Stimulated activated CD4-positive, alpha-beta T cell treated with anti-CD3 and anti-CD28 coated beads, Interleukin-1b, Interleukin-23, amount 100 ng/mL, for 4 hours (primary cell): ENCODE measurements around the gene AMPD3.
"Not testable (repeated sequence)": the region's sequence is repeated elsewhere in the genome, so short reads cannot be mapped to it uniquely, and the experiment has no call there.

Experiments used
- DNase-seq, 2 donors: peaks; one replicate each; pipeline ENCODE4 v3.0.0-alpha.2; 2020; ENCODE audit warnings: low read depth in 2 of 2

The AMPD3 gene

DNA sequence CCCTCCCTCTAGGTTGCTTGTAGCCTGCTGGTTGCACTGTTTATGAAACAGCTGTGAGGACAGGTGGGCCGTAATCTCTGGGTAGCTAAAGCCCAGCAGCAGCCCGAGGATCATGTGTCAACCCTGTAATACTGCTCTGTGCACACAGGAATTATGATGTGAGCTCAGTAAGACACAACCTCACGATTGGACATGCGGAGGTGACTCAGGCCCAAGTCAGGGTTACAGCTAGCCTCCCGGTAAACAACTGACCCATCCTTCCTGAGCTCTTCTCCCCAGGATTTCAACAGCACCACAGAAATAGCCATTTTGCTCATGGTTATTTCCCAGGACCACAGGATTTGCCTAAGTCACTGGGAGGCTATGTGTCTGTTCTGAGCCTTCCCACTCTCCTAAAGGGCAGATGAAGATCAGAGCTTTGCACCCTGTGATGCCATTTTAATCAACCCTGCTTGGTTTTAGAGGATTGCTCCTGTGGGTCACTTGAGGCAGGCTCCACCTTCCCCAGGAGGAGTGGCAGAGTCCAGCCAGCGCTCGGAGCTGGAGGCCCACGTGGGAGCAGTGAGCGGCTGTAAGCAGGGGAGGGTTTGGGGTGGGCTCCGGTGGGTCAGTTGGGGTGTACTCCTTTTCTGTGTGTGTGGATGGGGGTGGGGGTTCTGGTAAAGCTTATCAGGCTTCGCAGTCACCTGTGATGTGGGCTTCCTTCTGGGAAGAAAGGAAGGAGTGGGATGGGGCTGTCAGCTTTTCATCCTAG is at the start of gene AMPD3:
TSS of gene AMPD3 (plus strand) at position 387 of the 754 bp plus-strand sequence. CDS start 6,256 bp downstream, outside the sequence.
- no peak for DNase-seq

- DNase-seq: peak; percentile 11 to 47
Observed at GRCh38 chr11:10405865-10406592, 49.0 kb upstream of the AMPD3 start.

DNA sequence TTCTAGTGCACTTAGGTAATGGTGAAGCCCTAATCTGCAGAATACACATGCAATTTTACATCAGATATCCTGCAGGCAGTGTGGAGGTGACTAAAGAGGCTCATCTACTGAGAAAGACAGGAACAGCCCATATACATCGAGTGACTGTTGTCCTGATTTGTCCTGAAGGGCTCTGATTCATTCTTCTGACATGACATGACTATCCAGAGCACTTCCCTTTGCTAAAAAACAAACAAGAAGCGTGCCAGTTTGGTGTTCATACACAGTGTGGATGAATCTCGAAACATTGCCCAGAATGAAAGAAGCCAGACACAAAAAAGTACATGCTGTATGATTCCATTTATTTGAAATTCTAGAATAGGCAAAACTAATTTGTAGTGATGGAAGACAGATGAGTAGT is 48.0 kb upstream of the AMPD3 start:
- DNase-seq: no peak

DNA sequence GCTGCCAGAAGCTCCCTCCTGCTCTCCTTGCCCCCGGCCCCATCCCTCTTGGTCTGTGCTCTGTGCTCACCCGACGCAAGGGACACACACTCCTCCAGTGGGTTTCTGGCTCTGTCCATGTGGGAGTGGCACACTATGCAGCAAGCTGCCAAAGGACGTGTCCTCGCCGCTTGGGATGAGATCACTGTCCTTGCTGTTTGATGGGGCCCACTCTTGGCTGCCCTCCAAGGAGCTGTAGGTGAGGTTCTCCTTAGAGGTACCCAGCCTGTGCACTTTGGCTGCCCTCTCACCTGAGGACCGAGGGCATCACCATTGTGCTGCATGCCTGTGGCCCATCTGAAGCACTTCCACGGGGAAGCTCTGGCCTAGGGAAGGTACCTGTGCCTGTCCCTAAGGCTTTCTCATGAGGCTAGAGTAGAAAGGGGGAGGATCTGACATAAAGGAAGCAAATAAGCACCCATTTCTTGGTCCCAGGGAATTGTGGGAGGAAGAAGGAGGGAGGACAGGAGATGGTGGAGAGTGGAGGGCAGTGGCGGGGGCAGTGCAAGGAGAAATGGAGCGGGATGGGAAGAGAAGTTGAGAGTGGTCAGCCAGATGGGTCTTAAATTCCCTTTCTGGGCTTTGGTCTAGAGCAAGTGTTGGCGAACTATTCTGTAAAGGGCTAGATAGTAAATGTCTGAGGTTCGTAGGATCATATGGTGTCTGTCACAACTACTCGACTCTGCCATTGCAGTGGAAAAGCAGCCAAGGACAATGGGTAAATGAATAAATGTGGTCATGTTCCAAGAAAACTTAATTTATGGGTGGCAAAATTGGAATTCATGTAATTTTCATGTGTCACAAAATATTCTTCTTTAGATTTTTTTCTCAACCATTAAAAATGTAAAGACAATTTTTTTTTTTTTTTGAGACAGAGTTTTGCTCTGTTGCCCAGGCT is 47.0 kb upstream of the AMPD3 start:
- DNase-seq: no peak

DNA sequence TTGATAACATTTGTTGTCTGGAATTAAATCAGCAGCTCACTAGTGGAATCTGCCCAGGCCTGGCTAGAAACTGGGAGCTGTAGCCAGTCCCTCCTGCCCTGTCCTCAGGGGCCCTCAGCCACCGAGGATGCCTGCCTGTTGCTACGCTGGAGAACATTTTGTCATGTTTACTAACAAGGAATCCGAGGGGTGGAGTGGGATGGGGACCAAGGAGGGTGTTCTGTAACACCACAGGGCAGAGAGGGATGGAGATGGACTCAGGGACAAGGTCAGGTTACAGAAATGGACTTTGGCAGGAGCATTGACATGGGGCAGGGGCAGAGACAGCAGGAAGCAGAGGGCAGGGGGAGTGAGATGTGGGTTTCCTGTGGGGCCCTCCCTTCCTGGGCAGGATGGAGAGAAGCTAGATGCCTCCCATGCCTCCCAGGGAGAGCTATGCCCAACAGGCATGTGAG is 45.8 kb upstream of the AMPD3 start:
- DNase-seq: no peak

GRCh38 chr11:10410106-10410843 is 44.8 kb upstream of the AMPD3 start:
- DNase-seq: no peak

DNA sequence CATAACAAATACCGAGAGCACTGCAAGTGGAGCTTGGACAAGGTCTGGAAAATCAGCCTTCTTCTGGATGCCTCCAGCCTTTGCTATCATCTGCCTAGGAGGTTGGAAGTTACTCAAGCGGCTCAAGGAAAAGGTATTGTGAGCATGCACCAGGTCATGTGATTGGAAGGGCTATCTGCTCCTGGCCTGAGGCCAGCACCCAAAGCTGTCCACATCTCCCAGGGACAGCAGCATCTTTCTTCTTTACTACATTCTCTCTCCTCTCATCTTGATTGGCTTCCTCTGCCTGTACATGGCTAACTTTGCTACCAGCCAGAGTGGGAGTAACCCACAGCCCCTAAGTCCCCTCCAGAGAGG is 44.2 kb upstream of the AMPD3 start:
- DNase-seq: no peak

GRCh38 chr11:10412266-10412665 is 42.8 kb upstream of the AMPD3 start:
- DNase-seq: no peak

DNA sequence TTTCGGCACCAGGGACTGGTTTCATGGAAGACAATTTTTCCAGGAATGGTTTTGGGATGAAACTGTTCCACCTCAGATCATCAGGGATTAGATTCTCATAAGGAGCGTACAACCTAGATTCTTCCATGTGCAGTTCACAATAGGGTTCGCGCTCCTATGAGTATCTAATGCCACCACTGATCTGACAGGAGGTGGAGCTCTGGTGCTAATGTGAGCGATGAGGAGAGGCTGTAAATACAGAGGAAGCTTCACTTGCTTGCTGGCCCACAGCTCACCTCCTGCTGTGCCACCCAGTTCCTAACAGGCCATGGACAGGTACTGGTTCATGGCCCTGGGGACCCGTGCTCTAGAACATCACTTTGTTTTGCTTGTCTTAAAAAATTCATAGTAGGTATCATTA is 41.8 kb upstream of the AMPD3 start:
- DNase-seq: peak in 1 of 2 donors; percentile 25

DNA sequence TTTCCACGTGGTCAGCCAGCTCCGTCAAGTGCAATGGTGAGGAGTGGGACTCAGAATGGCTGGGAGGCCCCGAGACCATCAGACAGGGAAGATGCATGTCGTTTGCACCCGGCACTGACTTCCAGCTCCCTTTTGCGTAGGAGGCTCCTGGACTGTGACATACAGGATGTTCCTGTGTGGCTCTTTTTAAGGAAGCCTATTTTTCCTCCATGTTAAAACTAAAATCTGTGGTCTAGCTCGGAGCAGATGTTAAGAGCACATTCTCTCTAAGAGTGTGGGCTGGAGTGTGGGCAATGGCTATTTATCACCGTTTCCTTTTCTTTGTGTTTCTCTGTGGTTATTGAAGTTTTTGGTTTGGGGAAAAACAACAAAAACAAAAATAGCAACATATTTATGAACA is 40.9 kb upstream of the AMPD3 start:
- no peak for DNase-seq

DNA sequence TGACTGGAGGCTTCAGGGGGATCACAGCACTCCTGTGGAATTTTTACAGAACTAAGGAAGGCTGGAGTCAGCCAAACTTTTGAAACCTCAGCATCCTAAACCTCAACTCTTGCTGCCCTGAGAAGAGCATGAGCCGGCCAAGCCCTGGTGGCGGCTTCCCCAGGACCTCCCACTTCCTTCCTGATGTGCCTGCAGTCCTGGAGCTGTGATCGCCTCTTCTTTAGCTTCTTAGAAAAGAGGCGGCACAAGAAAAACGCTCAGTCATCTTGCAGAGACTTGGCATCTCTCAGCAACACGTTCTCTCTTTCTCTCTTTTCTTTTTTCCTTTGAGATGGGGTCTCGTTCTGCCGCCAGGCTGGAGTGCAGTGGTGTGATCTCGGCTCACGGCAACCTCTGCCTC is 40.4 kb upstream of the AMPD3 start:
- no peak for DNase-seq

DNA sequence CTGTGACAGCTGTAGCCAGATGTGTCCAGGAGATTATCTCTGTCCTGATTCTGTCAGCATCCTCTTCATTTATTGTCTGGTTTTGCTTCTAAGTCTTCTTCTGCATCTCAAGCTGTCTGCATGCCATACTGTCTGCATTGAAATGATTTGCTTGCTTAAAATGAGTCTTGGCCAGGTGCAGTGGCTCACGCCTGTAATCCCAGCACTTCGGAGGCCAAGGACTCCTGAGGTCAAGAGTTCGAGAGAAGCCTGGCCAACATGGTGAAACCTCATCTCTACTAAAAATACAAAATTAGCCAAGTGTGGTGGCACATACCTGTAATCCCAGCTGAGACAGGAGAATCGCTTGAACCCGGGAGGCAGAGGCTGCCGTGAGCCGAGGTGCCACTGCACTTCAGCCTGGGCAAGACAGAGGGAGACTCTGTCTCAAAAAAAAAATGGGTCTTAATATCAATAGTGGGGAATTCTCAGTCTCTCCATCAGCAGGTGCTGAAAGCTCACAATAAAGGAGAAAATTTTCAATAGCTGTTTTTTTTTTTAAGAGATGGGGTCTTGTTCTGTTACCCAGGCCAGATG is 39.2 kb upstream of the AMPD3 start:
- DNase-seq: no peak

DNA sequence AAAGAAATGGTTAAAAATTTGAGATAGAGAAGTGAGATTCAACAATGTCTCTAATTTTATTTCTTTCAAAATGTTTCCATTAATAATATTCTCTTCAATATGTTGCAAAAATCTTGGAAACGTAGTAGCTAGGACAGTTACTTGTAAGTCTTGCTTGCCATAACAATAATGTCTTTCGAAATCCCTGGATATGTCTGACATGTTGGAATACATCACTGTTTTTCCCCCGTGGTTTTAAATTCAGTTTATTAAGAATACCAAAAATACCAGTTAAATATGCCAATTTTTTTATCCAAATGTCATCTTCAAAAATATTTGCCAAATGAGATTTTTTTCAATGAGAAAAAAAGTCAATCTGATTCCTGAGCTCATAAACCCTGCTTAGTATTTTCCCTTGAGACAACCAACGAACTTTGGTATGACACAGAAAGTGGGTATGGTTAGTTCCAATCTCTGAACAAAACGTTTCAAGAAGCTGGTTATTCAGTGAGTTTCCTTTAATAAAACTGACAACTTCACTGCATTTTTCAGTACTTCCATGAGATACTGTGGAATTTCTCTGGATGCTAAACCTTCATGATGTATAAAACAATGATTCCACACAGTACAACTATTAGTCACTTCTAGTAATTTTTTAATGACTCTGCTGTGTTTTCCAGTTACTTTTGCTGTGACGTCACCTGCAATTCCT is 36.7 kb upstream of the AMPD3 start:
- no peak for DNase-seq

DNA sequence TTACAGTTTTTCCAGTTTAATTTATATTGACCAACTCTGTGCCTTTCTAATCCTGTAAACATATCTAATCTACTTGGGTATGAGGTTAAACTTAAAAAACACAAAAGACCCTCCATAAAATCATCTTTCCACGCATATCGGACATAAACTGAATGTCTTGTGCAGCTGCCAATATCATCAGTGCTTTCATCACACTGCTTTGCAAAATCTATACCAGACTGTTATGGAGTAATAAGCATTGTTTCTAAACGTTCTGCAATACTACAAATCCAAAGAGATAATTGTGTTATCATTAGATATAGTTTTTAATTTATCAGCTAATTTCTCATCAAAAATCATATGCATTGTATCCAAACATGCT is 36.1 kb upstream of the AMPD3 start:
- DNase-seq: no peak

DNA sequence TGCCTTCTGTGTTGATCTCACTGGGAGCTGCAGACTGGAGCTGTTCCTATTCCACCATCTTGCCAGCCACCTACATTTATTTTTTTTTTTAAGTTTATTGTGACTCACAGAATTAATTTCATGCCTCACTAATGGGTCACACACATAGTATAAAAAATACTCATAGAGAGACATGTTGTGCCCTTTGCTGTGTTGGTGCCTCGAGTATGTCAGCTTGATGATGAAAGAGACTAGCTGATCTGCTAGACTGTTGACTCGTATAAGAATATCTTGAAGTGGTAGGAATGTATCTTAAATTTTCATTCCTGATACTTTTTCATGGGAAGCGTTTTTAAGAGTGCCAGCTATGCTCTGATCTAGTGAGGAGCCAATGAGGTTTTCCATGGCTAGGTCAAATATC is 28.6 kb upstream of the AMPD3 start:
- no peak for DNase-seq

DNA sequence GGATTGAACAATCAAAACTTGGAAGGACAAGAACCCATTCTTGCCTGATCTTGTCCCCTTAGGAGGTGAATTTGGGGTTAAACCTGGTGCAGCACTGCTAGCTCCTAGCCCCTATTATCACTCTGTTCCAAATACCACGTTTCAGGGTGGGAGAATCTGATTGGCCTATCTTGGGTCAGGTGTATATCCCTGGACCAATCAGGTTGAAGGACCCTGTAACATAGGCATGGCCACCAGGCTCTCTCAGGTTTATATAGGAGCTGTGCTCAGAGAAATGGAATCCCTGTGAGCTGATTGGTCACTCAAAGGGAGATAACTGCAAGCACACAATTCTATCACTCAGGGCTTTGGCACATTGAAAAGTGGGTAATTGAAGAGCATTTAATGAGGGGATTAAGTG is 26.6 kb upstream of the AMPD3 start:
- no peak for DNase-seq

GRCh38 chr11:10429526-10429925 is 25.5 kb upstream of the AMPD3 start:
- no peak for DNase-seq

DNA sequence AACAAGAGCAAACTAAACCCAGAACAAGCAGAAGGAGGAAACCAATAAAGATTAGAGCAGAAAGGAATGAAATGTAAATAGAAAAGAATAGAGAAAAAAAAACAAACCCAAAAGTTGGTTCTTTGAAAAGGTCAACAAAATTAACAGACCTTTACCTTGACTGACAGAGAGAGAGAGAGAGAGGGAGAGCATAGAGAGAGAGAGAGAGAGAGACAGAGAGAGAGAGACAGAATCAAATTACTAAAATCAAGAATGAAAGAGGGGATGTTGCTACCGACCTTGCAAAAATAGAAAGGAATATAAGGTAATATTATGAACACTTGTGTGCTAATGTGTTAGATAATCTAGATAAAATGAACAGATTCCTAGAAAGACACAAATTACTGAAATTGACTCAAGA is 22.6 kb upstream of the AMPD3 start:
- DNase-seq: no peak

GRCh38 chr11:10432971-10433370 is 22.1 kb upstream of the AMPD3 start:
- DNase-seq: no peak

- no peak for DNase-seq
Observed at GRCh38 chr11:10436224-10436623, 18.8 kb upstream of the AMPD3 start.

DNA sequence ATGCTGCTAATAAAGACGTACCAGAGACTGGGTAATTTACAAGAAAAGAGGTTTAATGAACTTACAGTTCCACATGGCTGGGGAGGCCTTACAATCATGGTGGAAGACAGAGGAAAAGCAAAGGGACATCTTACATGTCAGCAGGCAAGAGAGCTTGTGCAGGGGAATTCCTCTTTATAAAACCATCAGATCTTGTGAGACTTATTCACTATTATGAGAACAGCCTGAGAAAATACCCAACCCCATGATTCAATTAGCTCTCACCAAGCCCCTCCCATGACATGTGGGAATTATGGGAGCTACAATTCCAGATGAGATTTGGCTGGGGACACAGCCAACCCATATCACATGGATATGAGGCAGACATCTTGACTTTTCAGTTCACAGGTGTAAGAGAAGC is 18.4 kb upstream of the AMPD3 start:
- DNase-seq: not testable (repeated sequence)
